ENCODE measurements around the gene PMF1. TPM values are rescaled to one million over a fixed set of nuclear protein-coding genes. Genes with fewer than 3 reads are reported as not detected.

PMF1 gene
- total and polyA plus RNA-seq, 2 donors (not counting 3 experiments of a cell fraction or from before 2014, with no cell fraction given): 58.4 to 134 TPM

GRCh38 chr1:156225677-156226014 is 12.8 kb downstream of the PMF1 start:
- dilution Hi-C loops (cut with MboI; ENCODE audit: extremely low pct_ligation_motif_present, low sequenced_read_pairs) (loop anchor here (10.0 kb wide), 1 partner anchor 91 kb away; no protein-coding TSS in a partner anchor), intact Hi-C loops (cut with micrococcal nuclease) (loop anchor here (1.0 to 5.0 kb wide), 4 partner anchors 33 to 135 kb away; partner anchors contain the start of gene SLC25A44)
- H3K4me3 ChIP-seq (replicated peaks in 1 of 3; ENCODE audit: insufficient read depth in 1 of 3, low read depth in 1 of 3, low read length in 3 of 3): no peak overlapping the region
- DNase-seq (ENCODE audit: low read depth, low spot score) (no peak), FAIRE-seq (no peak)
- peaks cover 6% of the 10 kb centered on the region for H3K4me1 ChIP-seq (ENCODE audit: control insufficient read depth, extremely low read depth, insufficient read depth, low read length)
- H3K36me3 ChIP-seq (ENCODE audit: control insufficient read depth in 2 of 2, extremely low read depth in 1 of 2, insufficient read depth in 2 of 2, low read length in 2 of 2): peaks cover 5 to 18% of the 10 kb centered on the region in 2 experiments
- BruUV-seq (replicated peaks): no TSS peak
- no peak overlapping the region for H3K9ac ChIP-seq (replicated peaks; ENCODE audit: extremely low read depth, insufficient read depth, low read length)
- no peak overlapping the region for H2AFZ ChIP-seq (ENCODE audit: low read depth, low read length)
- ChIA-PET POLR2A (interaction anchor here (0.7 to 1.3 kb wide), 5 partner anchors 13 to 78 kb away, joined by 3 to 10 read pairs (median 5); partner anchors contain the start of gene PMF1), CTCF (interaction anchor here (0.6 to 8.8 kb wide), 41 partner anchors 8 to 258 kb away, joined by 3 to 489 read pairs (median 6); partner anchors contain the start of genes BGLAP, CCT3, MEX3A and PAQR6)
- H3K27me3 ChIP-seq (ENCODE audit: control insufficient read depth in 2 of 2, insufficient read depth in 2 of 2, low read length in 2 of 2): no peaks in the 10 kb centered on the region
- no peak for TF ChIP-seq MAX (IDR thresholded peaks at IDR 0.05; ENCODE audit: insufficient read depth, insufficient read length)
- no peak overlapping the region for H3K4me2 ChIP-seq (ENCODE audit: insufficient read depth, low read length)
- no peaks in the 10 kb centered on the region for H3K9me1 ChIP-seq (replicated peaks; ENCODE audit: control insufficient read depth, extremely low read depth, insufficient read depth, low read length)
- no peaks in the 10 kb centered on the region for H4K20me1 ChIP-seq (replicated peaks; ENCODE audit: control insufficient read depth, extremely low read depth, insufficient read depth, low read length)
- H3K27ac ChIP-seq (ENCODE audit: insufficient read depth, low read depth, low read length): no peak overlapping the region
- H3K79me2 ChIP-seq (ENCODE audit: control insufficient read depth, insufficient read depth, low read length): peaks cover 6% of the 10 kb centered on the region
- H3K9me3 ChIP-seq (replicated peaks; ENCODE audit: control insufficient read depth, insufficient read depth, low read length): no peaks in the 10 kb centered on the region

- Histone ChIP-seq H4K20me1 (replicated peaks; ENCODE audit: control insufficient read depth, extremely low read depth, insufficient read depth, low read length) (no peaks in the 10 kb centered on the region), H3K4me1 (ENCODE audit: control insufficient read depth, extremely low read depth, insufficient read depth, low read length) (peaks cover 6% of the 10 kb centered on the region), H3K36me3 (ENCODE audit: control insufficient read depth in 2 of 2, extremely low read depth in 1 of 2, insufficient read depth in 2 of 2, low read length in 2 of 2) (peaks cover 2 to 18% of the 10 kb centered on the region in 2 experiments), H3K9me1 (replicated peaks; ENCODE audit: control insufficient read depth, extremely low read depth, insufficient read depth, low read length) (no peaks in the 10 kb centered on the region), H3K9me3 (replicated peaks; ENCODE audit: control insufficient read depth, insufficient read depth, low read length) (no peaks in the 10 kb centered on the region), H3K27me3 (ENCODE audit: control insufficient read depth in 2 of 2, insufficient read depth in 2 of 2, low read length in 2 of 2) (no peaks in the 10 kb centered on the region), H3K4me3 (replicated peaks in 1 of 3; ENCODE audit: insufficient read depth in 1 of 3, low read depth in 1 of 3, low read length in 3 of 3) (no peak overlapping the region), H2AFZ (ENCODE audit: low read depth, low read length) (no peak overlapping the region), H3K9ac (replicated peaks; ENCODE audit: extremely low read depth, insufficient read depth, low read length) (no peak overlapping the region), H3K79me2 (ENCODE audit: control insufficient read depth, insufficient read depth, low read length) (peaks cover 5% of the 10 kb centered on the region), H3K4me2 (ENCODE audit: insufficient read depth, low read length) (no peak overlapping the region), H3K27ac (ENCODE audit: insufficient read depth, low read depth, low read length) (no peak overlapping the region)
- DNase-seq (ENCODE audit: low read depth, low spot score) (no peak), FAIRE-seq (no peak)
- ChIA-PET CTCF (interaction anchor here (0.5 to 8.8 kb wide), 10 partner anchors 12 to 200 kb away, joined by 3 to 489 read pairs (median 22); partner anchors contain the start of gene PMF1), POLR2A (no interaction called here)
- dilution Hi-C loops (cut with MboI; ENCODE audit: extremely low pct_ligation_motif_present, low sequenced_read_pairs) (loop anchor here (10.0 kb wide), 1 partner anchor 91 kb away; no protein-coding TSS in a partner anchor), intact Hi-C loops (cut with micrococcal nuclease) (loop anchor here (5.0 kb wide), 1 partner anchor 34 kb away; the partner anchor contains the start of gene SLC25A44)
- TF ChIP-seq POLR2A (IDR thresholded peaks at IDR 0.05; ENCODE audit: low read depth, low read length) (no peak), FOS (IDR thresholded peaks at IDR 0.05; ENCODE audit: borderline replicate concordance, insufficient read depth, low read length) (no peak), MAX (IDR thresholded peaks at IDR 0.05; ENCODE audit: insufficient read depth, insufficient read length) (no peak), EZH2 (IDR thresholded peaks at IDR 0.05; ENCODE audit: borderline replicate concordance, low read depth, low read length, severe bottlenecking) (no peak), GATA2 (IDR thresholded peaks at IDR 0.05; ENCODE audit: insufficient read depth, insufficient read length, low read depth, low read length) (no peak), POLR2AphosphoS5 (IDR thresholded peaks at IDR 0.05; ENCODE audit: insufficient read depth, low read depth, low read length) (no peak), JUN (IDR thresholded peaks at IDR 0.05; ENCODE audit: borderline replicate concordance, insufficient read depth, insufficient read length, low read depth) (no peak)
- no TSS peak for BruUV-seq (replicated peaks)
These were observed 13.3 kb downstream of the PMF1 start for GRCh38 chr1:156226116-156226538.

Measured in endothelial cell of umbilical vein (primary cell).